ENCODE measurements around the gene SLC24A3.

Gene SLC24A3

GRCh38 chr20:19260412-19261090 lies 48.1 kb downstream of the SLC24A3 start:
- Histone ChIP-seq H3K4me1 (ENCODE audit: control insufficient read depth, insufficient read depth, low read length) (peaks cover 4% of the 10 kb centered on the region), H3K9me3 (ENCODE audit: control insufficient read depth, low read length) (no peaks in the 10 kb centered on the region), H3K36me3 (ENCODE audit: control insufficient read depth, insufficient read depth, low read length) (no peaks in the 10 kb centered on the region), H3K9ac (ENCODE audit: low read length) (no peak overlapping the region), H3K4me3 (ENCODE audit: low read length) (no peak overlapping the region), H3K27me3 (ENCODE audit: control insufficient read depth, insufficient read depth, low read length) (no peaks in the 10 kb centered on the region)

GRCh38 chr20:19264191-19264590 lies 51.7 kb downstream of the SLC24A3 start:
- H3K36me3 ChIP-seq (ENCODE audit: control insufficient read depth, insufficient read depth, low read length) = no peaks in the 10 kb centered on the region
- no peak overlapping the region for H3K9ac ChIP-seq (ENCODE audit: low read length)
- H3K4me3 ChIP-seq (ENCODE audit: low read length) = no peak overlapping the region
- no peaks in the 10 kb centered on the region for H3K27me3 ChIP-seq (ENCODE audit: control insufficient read depth, insufficient read depth, low read length)
- H3K9me3 ChIP-seq (ENCODE audit: control insufficient read depth, low read length) = no peaks in the 10 kb centered on the region
- H3K4me1 ChIP-seq (ENCODE audit: control insufficient read depth, insufficient read depth, low read length) = peaks cover 4% of the 10 kb centered on the region

GRCh38 chr20:19265646-19266374 lies 53.4 kb downstream of the SLC24A3 start:
- H3K4me1 ChIP-seq (ENCODE audit: control insufficient read depth, insufficient read depth, low read length) = no peaks in the 10 kb centered on the region
- no peak overlapping the region for H3K4me3 ChIP-seq (ENCODE audit: low read length)
- no peaks in the 10 kb centered on the region for H3K9me3 ChIP-seq (ENCODE audit: control insufficient read depth, low read length)
- no peak overlapping the region for H3K9ac ChIP-seq (ENCODE audit: low read length)
- no peaks in the 10 kb centered on the region for H3K27me3 ChIP-seq (ENCODE audit: control insufficient read depth, insufficient read depth, low read length)
- no peaks in the 10 kb centered on the region for H3K36me3 ChIP-seq (ENCODE audit: control insufficient read depth, insufficient read depth, low read length)

GRCh38 chr20:19268426-19268825 lies 56.0 kb downstream of the SLC24A3 start:
- Histone ChIP-seq H3K4me3 (ENCODE audit: low read length) (no peak overlapping the region), H3K9ac (ENCODE audit: low read length) (no peak overlapping the region), H3K36me3 (ENCODE audit: control insufficient read depth, insufficient read depth, low read length) (no peaks in the 10 kb centered on the region), H3K9me3 (ENCODE audit: control insufficient read depth, low read length) (no peaks in the 10 kb centered on the region), H3K27me3 (ENCODE audit: control insufficient read depth, insufficient read depth, low read length) (no peaks in the 10 kb centered on the region), H3K4me1 (ENCODE audit: control insufficient read depth, insufficient read depth, low read length) (no peaks in the 10 kb centered on the region)

GRCh38 chr20:19269737-19270340 lies 57.4 kb downstream of the SLC24A3 start:
- Histone ChIP-seq H3K4me1 (ENCODE audit: control insufficient read depth, insufficient read depth, low read length) (peaks cover 7% of the 10 kb centered on the region), H3K9me3 (ENCODE audit: control insufficient read depth, low read length) (no peaks in the 10 kb centered on the region), H3K4me3 (ENCODE audit: low read length) (no peak overlapping the region), H3K27me3 (ENCODE audit: control insufficient read depth, insufficient read depth, low read length) (no peaks in the 10 kb centered on the region), H3K9ac (ENCODE audit: low read length) (no peak overlapping the region), H3K36me3 (ENCODE audit: control insufficient read depth, insufficient read depth, low read length) (no peaks in the 10 kb centered on the region)

GRCh38 chr20:19271879-19272651 lies 59.6 kb downstream of the SLC24A3 start:
- Histone ChIP-seq H3K9me3 (ENCODE audit: control insufficient read depth, low read length) (no peaks in the 10 kb centered on the region), H3K4me3 (ENCODE audit: low read length) (no peak overlapping the region), H3K36me3 (ENCODE audit: control insufficient read depth, insufficient read depth, low read length) (no peaks in the 10 kb centered on the region), H3K9ac (ENCODE audit: low read length) (no peak overlapping the region), H3K27me3 (ENCODE audit: control insufficient read depth, insufficient read depth, low read length) (no peaks in the 10 kb centered on the region), H3K4me1 (ENCODE audit: control insufficient read depth, insufficient read depth, low read length) (peaks cover 23% of the 10 kb centered on the region)

GRCh38 chr20:19272976-19273654 lies 60.7 kb downstream of the SLC24A3 start:
- Histone ChIP-seq H3K9ac (ENCODE audit: low read length) (no peak overlapping the region), H3K36me3 (ENCODE audit: control insufficient read depth, insufficient read depth, low read length) (no peaks in the 10 kb centered on the region), H3K4me1 (ENCODE audit: control insufficient read depth, insufficient read depth, low read length) (peaks cover 27% of the 10 kb centered on the region), H3K4me3 (ENCODE audit: low read length) (no peak overlapping the region), H3K9me3 (ENCODE audit: control insufficient read depth, low read length) (no peaks in the 10 kb centered on the region), H3K27me3 (ENCODE audit: control insufficient read depth, insufficient read depth, low read length) (no peaks in the 10 kb centered on the region)

GRCh38 chr20:19274001-19274400 lies 61.6 kb downstream of the SLC24A3 start:
- H3K4me1 ChIP-seq (ENCODE audit: control insufficient read depth, insufficient read depth, low read length) = peaks cover 27% of the 10 kb centered on the region
- no peaks in the 10 kb centered on the region for H3K36me3 ChIP-seq (ENCODE audit: control insufficient read depth, insufficient read depth, low read length)
- no peaks in the 10 kb centered on the region for H3K9me3 ChIP-seq (ENCODE audit: control insufficient read depth, low read length)
- H3K27me3 ChIP-seq (ENCODE audit: control insufficient read depth, insufficient read depth, low read length) = no peaks in the 10 kb centered on the region
- no peak overlapping the region for H3K9ac ChIP-seq (ENCODE audit: low read length)
- no peak overlapping the region for H3K4me3 ChIP-seq (ENCODE audit: low read length)

- Histone ChIP-seq H3K4me1 (ENCODE audit: control insufficient read depth, insufficient read depth, low read length) (peaks cover 27% of the 10 kb centered on the region), H3K27me3 (ENCODE audit: control insufficient read depth, insufficient read depth, low read length) (no peaks in the 10 kb centered on the region), H3K9ac (ENCODE audit: low read length) (no peak overlapping the region), H3K4me3 (ENCODE audit: low read length) (no peak overlapping the region), H3K9me3 (ENCODE audit: control insufficient read depth, low read length) (no peaks in the 10 kb centered on the region), H3K36me3 (ENCODE audit: control insufficient read depth, insufficient read depth, low read length) (no peaks in the 10 kb centered on the region)
Observed at GRCh38 chr20:19274412-19275015, 62.1 kb downstream of the SLC24A3 start.

GRCh38 chr20:19275038-19275629 lies 62.7 kb downstream of the SLC24A3 start:
- Histone ChIP-seq H3K4me3 (ENCODE audit: low read length) (no peak overlapping the region), H3K4me1 (ENCODE audit: control insufficient read depth, insufficient read depth, low read length) (peaks cover 27% of the 10 kb centered on the region), H3K27me3 (ENCODE audit: control insufficient read depth, insufficient read depth, low read length) (no peaks in the 10 kb centered on the region), H3K9me3 (ENCODE audit: control insufficient read depth, low read length) (no peaks in the 10 kb centered on the region), H3K36me3 (ENCODE audit: control insufficient read depth, insufficient read depth, low read length) (no peaks in the 10 kb centered on the region), H3K9ac (ENCODE audit: low read length) (peak overlapping the region; percentile 51)

GRCh38 chr20:19275630-19276071 lies 63.2 kb downstream of the SLC24A3 start:
- Histone ChIP-seq H3K9ac (ENCODE audit: low read length) (peak overlapping the region; percentile 51), H3K4me1 (ENCODE audit: control insufficient read depth, insufficient read depth, low read length) (peaks cover 27% of the 10 kb centered on the region), H3K9me3 (ENCODE audit: control insufficient read depth, low read length) (no peaks in the 10 kb centered on the region), H3K27me3 (ENCODE audit: control insufficient read depth, insufficient read depth, low read length) (no peaks in the 10 kb centered on the region), H3K36me3 (ENCODE audit: control insufficient read depth, insufficient read depth, low read length) (no peaks in the 10 kb centered on the region), H3K4me3 (ENCODE audit: low read length) (no peak overlapping the region)
